GM19452 (cell line): ENCODE measurements around the gene CHN1.

Experiments used
- ATAC-seq: cut with Tn5 transposase; IDR thresholded peaks from one replicate; pipeline ENCODE4 v1.9.1; 2021; ENCODE audit not compliant: unreplicated experiment

Gene CHN1, protein sequence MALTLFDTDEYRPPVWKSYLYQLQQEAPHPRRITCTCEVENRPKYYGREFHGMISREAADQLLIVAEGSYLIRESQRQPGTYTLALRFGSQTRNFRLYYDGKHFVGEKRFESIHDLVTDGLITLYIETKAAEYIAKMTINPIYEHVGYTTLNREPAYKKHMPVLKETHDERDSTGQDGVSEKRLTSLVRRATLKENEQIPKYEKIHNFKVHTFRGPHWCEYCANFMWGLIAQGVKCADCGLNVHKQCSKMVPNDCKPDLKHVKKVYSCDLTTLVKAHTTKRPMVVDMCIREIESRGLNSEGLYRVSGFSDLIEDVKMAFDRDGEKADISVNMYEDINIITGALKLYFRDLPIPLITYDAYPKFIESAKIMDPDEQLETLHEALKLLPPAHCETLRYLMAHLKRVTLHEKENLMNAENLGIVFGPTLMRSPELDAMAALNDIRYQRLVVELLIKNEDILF

DNA sequence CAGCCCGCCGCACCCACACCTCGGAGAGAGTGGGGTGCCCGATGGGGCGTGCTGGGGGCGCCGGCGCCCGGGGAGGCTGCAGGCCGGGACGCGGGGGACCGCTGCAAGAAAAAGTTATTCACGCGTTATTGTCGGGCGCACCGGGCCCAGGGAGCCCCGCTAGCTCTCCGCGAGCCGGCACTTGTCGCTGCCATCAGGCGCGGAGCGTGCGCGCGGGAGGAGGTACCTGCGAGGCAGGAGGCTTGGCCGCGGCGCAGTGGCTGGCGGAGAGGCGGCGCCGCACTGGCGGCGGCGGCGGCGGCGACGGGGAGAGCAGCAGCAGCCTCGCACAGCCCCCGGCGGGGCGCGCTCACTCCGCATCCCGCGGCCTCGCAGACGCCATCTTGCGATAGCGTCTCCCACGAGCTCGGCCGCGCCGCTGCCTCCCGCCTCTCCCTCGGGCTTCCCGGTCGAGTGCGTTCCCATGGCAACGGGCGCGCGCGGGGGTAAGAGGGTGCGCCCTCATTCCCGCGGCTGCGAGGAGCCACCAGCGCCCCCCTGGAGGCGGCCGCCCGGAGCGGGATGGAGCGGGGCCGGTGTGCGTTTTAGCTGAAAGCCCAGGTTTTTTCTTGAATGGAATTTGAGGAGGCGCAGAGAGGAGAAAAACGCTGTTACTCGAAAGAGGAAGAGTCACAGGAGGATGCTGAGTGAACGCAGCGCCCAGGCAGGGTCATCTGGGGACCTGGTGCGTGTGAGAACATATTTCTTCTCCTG is at the start of gene CHN1:
CHN1 (minus strand) TSS at position 402 of the 753 bp plus-strand sequence. CDS start 469 bp downstream, outside the sequence.
- peak; percentile 66 for ATAC-seq

DNA sequence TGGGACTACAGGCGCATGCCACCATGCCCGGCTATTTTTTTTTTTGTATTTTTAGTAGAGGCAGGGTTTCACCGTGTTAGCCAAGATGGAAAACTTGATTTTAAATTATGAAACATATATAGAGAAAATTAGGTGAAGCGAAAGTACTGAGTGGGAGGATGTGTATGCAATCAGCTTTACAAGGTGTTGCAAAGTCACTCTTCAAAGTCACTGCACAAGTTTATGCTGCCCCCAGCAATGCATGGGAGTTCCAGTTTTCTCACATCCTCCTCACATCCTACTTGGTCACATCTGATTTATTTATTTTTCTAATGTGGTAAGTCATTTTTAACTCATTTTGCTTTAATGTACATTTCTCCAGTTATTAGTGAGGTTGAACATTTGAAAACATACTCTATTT is 49.2 kb upstream of the CHN1 start:
- ATAC-seq = no peak

DNA sequence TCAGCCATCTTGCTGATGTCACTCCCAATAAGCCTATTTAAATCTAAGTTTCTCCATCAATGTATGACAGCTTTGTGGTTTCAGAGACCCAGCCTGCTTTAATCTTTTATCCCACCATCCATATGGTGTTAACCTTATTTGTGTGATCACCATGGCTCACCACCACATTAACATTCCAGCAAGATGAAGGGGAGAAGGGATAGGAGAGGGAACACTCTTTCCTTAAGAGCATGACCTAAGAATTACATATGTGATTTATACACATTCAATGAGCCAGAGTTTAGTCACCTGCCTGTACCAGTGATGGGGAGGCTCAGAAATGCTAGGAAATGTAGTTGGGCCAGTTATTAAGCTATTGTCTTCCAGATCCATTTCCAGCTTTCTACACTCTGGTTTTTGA is 44.5 kb upstream of the CHN1 start:
- ATAC-seq = no peak

DNA sequence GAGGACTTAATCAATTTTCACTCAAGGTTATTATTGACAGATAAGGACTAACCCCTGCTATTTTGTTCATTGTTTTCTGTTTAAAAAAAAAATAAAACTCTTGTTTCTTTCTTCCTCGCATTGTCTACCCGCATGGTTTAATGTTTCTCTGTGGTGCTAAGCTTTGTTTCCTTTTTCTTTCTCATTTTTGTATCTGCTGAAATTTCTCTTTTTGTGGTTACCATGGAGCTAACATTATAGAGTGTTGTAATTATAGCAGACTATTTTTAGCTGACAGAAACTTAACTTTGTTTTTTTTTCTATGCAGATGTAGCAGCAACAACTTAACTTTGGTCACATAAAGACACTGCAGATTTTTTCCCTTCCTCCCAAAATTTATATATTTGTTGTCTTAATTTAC is 43.1 kb upstream of the CHN1 start:
- ATAC-seq = no peak

DNA sequence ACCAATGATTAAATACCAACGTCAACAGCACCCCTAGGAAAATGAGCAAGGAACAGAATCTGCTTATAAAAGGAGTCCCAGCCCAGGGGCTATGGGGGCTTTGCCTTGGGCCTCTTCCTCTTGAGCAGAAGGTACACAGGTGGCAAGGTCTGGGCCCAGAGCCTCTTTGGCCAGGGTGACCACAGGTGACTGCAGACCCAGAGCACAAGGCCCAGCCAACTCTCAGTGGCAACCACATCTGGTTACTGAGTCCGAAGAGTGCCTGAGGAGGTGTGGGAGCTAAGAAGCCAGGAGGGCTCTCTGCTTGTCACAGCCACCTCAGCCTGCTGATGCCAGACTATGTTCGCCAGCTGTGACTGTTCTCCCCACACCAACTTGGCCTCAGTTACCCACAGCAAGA is 34.3 kb upstream of the CHN1 start:
- no peak for ATAC-seq

DNA sequence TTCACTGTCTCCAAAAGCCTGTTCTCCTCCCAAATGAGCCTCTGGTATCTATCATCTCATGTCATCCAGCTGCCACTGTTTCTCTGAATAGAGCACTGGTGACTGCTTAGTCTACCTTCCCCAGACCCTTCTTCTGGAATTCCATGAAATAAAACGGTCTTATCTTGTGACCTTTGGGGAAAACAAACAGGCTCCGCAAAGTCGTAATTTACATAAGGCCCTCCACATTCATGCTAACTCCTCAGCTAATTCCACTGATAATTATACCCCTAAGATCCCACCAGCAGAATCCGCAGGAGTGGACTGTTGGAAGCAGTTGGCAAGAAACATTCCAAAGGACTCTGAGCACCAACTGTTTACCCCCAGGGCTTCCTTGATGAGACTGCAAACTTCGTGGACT is 33.9 kb upstream of the CHN1 start:
- no peak for ATAC-seq

DNA sequence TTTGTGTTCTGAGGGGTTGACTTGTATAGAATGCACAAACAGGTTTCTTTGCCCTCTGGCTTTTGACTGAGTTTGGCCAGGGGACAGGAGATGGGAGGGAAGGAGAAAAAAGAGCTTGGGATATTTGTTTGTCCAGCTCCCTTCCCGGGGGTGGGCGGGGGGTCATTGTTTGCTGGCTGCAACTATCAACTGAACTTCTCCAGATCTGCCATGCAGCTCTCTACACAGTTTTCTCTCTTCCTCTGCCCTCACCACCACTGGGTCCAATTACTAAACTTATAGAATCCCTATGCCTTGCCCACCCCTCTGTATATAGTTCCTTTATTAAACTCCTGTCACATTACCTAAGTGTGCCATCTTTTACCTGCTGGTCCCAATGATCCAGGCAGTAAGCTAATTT is 32.8 kb upstream of the CHN1 start:
- no peak for ATAC-seq

DNA sequence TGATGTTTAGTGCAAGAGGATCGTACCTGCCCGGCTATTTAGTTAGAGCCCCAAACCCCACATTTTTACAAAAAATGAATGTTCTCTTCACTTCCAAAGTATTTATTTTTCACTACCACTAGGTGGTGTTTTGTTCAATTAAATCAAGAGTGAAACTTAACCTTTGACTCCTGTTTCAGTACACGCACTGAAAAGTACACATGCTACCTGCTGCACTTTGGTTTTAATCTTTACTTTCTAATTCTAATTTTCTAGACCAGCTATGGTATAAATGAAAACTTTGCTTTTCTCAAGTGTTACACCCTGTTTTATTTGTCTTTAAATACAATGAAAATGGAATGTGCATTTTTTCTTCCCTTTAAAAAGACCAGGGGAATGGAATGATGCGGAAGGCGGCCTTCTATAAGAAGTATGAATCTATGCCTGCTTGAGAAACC is 31.4 kb upstream of the CHN1 start:
- no peak for ATAC-seq

DNA sequence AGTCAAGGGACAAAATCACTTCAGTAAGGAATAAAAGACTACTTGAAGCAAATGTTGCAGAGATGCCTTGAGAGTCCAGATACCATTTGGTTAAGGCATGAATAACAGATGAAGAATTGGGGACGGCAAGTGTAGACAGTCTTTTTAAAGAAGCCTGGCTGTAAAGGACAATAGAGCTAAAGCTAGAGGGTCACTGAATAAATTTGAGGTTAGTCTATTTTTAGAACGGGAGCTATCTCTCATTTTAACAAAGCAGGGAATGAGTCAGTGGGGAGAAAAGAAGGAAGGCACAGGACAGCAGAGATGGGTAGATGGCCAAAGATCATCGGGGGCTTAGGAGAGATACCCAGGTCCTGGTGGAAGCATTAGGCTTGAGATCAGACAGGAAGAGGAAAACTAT is 30.6 kb upstream of the CHN1 start:
- ATAC-seq = no peak

DNA sequence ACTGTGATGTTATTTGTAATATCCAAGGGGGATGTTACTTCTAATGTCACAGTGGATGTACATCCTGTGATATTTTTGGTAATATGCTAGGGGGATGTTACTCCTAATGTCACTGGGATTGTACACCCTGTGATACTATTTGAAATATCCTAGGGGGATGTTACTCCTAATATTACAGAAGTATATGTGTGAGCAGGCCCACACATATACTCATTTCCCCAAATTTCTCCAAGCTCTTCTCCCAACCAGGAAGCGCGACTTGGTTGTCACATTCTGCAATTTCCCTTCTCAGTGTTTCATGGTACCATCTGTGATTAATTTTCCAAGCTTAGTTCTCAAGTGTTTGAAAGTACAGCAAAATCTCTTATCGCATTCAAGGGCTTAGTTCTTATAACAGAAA is 29.5 kb upstream of the CHN1 start:
- ATAC-seq = no peak

DNA sequence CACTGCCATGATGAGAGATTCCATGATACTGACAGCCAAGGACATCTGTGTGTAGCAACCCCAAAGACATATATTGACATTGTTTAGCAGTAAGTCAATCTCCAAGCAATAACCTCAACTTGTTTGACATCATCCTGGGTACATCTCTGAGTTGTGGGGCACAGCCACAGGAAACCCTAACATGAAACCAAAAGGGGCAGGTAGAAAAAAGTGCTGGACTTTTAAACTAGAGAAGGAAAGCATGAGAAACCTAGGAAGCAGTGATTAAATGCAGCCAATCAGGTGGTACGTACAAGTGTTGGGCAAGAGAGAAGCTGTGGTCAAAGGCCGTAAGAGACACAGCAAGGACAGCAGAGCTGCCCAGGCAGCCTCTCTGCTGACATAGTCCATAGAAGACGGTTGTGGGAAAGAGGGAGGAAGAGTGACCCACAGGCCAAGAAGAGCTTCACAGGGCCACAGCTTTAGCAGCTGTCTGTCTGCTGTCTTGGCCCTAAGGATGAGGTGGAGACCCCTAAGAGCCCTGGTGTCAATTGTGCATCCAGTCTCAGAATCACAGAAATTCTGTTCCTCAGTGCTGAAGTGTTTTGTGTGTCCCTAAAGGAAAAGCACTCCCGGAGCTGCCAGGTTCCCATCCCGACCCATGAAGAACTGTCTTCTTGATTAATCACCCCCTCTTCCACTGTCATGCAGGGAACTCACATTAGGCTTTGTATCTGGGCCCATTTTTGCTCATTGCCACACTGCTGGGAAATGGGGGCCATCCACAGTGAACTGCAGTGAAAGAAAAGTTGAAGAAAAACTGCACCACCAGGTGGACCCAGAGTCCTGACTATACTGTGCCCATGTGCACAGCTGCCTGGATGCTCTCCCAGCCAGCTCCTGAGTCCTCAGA is 25.4 kb upstream of the CHN1 start:
- ATAC-seq = no peak

DNA sequence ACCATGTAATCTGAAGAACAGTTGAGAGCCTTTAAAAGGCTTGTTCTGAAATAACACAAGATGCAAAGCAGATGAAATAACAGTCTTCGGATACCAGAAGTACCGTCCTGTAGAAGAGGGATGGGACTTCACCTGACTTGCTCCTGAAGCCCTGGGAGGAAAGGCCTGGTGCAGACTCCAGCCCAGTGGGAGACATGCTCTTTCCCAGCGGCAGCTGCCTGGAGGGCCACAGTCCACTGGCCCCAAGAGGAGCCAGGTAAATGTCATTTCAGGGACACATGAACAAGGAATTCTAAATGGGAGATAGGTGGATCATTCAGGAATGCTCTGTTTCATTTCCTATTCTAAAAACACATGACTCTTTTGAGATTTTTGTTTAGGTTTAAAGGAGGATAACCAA is 22.6 kb upstream of the CHN1 start:
- no peak for ATAC-seq

DNA sequence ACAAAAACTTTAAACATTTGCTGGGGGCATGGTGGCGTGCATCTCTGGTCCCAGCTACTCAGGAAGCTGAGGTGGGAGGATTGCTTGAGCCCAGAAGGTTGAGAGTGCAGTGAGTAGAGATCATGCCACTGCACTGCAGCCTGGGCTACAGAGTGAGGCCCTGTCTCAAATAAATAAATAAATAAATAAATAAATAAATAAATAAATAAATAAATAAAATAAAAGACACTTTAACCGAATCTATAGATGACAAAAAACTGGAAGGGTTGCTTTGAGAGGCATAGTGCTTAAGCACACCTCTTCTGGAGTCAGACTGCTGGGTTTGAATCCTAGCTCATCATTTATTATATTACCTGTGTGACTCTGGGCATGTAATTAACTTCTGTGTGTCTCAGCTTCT is 21.2 kb upstream of the CHN1 start:
- no peak for ATAC-seq

DNA sequence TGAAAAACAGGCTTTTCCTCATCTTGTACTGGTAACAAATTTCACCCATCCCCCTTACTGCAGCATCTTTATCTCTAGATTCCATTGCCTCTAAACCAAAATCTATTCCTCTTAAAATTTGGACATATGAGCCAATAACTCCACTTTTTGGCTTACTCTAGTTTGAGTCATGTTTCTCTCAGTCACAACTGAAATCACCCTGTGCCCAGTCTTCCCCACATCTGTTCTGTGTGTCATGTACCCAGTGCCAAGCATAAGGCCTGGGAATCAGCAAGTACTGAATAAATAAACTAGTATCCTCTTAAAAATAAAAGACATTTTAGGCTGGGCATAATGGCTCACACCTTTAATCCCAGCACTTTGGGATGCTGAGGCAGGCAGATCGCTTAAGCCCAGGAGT is 20.8 kb upstream of the CHN1 start:
- no peak for ATAC-seq

DNA sequence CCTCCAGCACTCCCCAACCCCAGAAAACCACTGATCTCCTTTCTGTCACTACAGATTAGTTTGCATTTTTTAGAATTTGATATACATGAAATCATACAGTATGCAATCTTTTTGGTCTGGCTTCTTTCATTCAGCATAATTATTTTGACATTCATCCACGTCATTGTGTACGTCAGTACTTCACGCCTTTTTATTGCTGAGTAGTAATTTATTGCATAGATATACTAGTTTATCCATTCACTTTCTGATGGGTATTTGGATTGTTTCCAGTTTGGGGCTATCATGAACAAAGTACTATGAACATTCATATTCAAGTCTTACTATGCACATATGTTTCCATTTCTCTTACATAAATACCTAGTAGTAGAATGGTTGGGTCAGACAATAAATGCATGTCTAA is 20.1 kb upstream of the CHN1 start:
- no peak for ATAC-seq

DNA sequence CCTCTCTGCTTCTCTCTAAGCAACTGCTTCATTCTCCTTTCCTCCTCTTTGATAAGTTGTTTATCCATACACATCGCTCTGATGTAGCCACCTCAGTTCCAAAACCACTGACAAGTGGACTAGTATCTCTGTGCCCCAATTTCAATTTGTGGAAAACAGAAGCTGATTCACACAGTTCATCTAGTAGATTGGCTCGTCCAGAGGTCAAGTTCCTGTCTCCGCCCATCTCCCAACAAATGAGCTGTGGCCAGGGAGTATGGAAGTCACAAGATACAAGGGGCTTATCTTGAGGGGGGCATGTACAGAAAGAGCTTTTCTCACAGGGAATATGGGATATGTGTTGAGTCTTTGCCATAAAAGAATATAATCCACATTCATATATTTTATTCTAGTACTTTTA is 17.7 kb upstream of the CHN1 start:
- no peak for ATAC-seq

DNA sequence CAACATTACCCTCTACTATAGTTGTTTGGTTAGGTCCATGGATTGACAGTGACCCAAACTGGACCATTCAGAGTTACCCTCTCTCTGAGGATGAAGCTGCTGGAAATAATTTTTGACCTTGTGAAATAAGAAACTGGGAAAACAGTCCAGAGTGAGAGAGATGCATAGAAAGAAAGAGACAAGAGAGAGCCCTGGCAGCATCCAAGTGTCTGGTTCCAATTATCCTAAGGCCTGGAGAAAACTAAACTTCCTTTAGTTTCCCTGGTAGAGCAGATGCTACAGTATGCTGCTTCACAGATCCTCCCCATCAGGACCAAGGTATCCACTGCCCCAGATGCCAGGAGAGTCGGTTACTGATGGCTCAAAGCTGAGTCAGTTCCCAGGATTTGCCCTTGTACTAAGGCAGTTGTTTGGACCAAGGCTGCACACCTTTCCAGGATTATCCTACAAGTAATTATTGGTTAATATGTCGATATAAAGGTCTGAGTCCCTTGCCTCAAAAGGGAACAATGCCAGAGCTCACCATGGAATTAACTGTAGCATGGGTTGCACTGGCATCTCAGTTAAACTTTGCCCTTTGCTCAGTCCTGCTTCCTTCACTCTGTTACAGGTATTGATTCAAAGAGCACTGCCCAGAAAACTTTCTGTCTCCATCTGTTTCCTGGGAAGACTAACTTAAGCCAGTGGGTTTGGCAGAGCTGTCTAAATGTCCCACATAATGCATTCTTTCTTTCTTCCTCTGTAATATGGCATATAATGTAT is 14.6 kb upstream of the CHN1 start:
- no peak for ATAC-seq

DNA sequence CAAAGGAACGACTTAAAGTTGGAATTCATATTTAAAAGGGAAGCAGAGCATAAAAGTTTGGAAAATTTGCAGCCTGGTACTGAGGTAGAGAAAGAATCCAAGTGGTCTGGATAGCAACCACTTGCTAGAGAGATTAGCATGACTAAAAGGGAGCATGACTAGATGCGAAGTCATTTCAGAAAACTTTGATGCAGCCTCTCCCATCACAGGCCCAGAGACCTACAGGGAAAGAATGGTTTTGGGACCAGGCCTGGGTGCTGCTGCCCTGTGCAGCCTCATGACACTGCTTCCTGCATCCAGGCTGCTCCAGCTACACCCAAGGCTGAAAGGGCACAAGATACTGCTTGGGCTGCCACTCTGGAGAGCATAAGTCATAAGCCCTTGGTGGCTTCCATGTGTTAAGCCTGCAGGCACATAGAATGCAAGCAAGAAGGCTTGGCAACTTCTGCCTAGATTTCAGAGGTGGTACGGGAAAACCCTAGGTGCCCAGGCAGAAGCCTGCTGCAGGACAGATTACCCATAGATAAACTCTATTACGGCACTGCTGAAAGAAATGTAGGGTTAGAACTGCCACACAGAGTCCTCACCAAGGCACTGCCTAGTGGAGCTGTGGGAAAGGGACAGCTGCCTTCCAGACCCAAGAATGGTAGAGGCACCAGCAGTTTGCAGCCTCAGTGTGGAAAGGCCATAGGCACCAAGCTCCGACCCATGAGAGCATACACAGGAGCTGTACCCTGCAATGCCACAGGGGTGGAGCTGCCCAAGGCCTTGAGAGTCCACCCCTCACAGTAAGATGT is 12.6 kb upstream of the CHN1 start:
- ATAC-seq = no peak

DNA sequence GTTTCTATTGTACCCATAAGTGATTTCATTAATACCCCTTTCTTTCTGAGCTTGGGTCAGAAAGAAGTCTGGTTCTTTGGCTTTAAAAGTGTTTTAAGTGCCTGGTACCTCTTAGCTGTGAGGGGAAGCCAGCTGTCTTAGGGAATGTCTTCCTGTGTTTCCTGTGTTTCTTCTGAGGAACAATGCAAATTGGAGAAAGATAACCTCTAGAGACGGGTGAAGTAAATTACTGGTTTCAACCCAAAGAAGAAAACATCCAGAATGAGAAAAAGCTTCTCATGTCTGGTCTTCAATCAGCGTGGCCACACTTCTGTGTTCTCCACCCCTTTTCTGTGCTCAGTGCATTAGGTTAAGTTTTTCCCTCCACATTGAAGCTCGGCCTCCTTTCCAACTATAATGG is 10.2 kb upstream of the CHN1 start:
- ATAC-seq = no peak

DNA sequence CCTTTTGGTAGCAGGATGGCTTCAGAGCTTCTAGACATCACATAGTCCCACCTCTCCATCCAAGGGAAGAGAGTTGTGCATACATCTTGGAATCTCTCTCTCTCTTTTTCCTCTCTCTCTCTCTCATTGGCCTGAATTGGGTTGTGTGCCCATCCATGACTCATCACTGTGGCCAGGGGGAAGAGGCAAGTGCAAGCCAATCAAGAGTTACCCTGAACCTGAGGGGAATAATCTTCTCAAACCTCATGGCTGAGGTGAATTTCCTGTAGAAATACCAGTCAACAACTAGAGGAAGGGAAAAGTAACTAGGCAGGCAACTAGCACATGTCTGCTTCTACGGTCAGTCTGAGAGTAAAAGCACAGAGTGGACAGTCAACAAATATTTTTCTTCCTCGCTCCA is 7.3 kb upstream of the CHN1 start:
- no peak for ATAC-seq
